ENCODE data around the gene ARL4A. TPM values are rescaled to one million over a fixed set of nuclear protein-coding genes. Genes with fewer than 3 reads are reported as not detected.

ARL4A gene
- total RNA-seq, 1 donor from 2014 or later = 54.8 TPM

DNA sequence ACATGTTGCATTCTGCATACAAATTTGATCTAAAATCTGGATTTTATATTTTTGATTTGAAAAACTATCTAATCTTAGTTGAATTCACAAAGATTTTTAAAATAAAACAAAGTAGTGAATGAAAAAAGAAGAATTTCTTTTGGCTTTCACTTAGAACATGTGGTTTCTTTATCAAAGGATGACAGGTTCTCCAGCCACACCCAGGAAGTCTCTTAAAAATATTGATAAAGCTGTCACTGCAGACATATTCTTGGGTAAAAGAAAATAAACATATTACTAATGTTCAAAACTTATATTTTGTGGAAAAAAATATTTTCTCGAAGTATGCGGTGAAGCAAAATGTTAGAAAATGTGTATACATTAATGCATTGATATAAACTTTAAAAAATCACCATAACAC, 44.3 kb downstream of the ARL4A start:
- DNase-seq (ENCODE audit: low read depth) = no peak
- no peak overlapping the region for H3K4me3 ChIP-seq (ENCODE audit: low read depth, low read length)
- TF ChIP-seq, protein P1, sequence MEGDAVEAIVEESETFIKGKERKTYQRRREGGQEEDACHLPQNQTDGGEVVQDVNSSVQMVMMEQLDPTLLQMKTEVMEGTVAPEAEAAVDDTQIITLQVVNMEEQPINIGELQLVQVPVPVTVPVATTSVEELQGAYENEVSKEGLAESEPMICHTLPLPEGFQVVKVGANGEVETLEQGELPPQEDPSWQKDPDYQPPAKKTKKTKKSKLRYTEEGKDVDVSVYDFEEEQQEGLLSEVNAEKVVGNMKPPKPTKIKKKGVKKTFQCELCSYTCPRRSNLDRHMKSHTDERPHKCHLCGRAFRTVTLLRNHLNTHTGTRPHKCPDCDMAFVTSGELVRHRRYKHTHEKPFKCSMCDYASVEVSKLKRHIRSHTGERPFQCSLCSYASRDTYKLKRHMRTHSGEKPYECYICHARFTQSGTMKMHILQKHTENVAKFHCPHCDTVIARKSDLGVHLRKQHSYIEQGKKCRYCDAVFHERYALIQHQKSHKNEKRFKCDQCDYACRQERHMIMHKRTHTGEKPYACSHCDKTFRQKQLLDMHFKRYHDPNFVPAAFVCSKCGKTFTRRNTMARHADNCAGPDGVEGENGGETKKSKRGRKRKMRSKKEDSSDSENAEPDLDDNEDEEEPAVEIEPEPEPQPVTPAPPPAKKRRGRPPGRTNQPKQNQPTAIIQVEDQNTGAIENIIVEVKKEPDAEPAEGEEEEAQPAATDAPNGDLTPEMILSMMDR (IDR thresholded peaks at IDR 0.05; ENCODE audit: insufficient read depth, low read length, severe bottlenecking) = no peak
- no peak for FAIRE-seq
- no peaks in the 10 kb centered on the region for H3K36me3 ChIP-seq (ENCODE audit: control insufficient read depth, insufficient read depth, low read length)
- no peaks in the 10 kb centered on the region for H3K27me3 ChIP-seq (ENCODE audit: control insufficient read depth, insufficient read depth, low read length)

DNA sequence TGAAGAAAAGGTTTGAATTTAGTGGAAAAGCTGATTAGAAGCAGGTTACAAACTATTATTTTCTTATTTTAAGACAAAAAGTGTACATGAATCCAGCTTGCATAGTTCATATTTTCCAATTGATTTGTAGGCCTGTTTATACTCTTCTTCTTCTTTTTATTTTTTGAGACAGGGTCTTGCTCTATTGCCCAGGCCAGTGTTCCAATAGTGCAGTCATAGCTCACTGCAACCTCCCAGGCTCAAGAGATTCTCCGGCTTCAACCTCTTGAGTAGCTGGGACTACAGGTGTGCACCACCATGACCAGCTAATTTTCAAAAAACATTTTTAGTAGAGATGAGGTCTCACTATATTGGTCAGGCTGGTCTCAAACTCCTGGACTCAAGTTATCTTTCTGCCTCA, 45.0 kb downstream of the ARL4A start:
- FAIRE-seq = no peak
- Histone ChIP-seq H3K36me3 (ENCODE audit: control insufficient read depth, insufficient read depth, low read length) (no peaks in the 10 kb centered on the region), H3K4me3 (ENCODE audit: low read depth, low read length) (no peak overlapping the region), H3K27me3 (ENCODE audit: control insufficient read depth, insufficient read depth, low read length) (no peaks in the 10 kb centered on the region)
- TF ChIP-seq, protein P1 (IDR thresholded peaks at IDR 0.05; ENCODE audit: insufficient read depth, low read length, severe bottlenecking) = no peak
- DNase-seq (ENCODE audit: low read depth) = no peak

DNA sequence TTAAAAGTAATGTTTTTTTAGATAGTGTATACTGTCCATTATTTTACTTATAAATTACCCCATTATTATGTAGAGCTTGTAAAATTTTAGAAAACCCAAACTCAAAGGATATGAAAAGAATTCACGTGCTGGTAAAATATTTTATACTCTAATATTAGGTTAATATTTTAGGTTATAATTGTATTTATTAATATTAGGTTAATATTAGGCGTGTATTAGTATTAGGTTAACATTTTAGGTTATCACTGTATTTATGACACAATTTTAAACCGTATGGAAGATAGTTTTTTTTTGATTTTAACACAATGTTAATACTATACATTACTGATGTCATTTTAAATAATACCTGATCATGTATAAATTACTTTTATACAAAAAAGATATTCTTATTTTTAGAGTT, 48.5 kb downstream of the ARL4A start:
- no peak for FAIRE-seq
- TF ChIP-seq, protein P1 (IDR thresholded peaks at IDR 0.05; ENCODE audit: insufficient read depth, low read length, severe bottlenecking) = no peak
- H3K4me3 ChIP-seq (ENCODE audit: low read depth, low read length) = no peak overlapping the region

DNA sequence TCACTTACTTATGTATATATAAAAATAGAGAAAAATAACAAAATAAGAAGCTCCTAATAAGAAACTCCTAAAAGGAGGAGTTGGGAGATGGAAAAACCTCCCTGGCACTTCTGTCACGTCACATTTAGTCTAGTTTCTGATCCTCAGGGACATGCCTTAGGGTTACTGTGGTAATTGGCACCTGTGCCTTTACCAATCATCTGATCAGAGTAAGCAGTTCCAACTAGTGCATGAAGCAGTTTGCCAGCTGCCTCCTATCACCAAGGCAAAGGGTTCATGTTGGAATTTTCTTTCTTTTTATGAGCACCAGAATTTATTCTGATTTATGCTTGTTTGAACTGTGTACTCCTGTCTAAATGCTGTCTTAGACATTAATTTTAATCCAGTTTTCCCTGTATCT, 49.9 kb downstream of the ARL4A start:
- Histone ChIP-seq H3K4me3 (ENCODE audit: low read depth, low read length) (no peak overlapping the region), H3K36me3 (ENCODE audit: control insufficient read depth, insufficient read depth, low read length) (no peaks in the 10 kb centered on the region), H3K27me3 (ENCODE audit: control insufficient read depth, insufficient read depth, low read length) (no peaks in the 10 kb centered on the region)
- DNase-seq (ENCODE audit: low read depth) (no peak), FAIRE-seq (no peak)
- TF ChIP-seq, protein P1 (IDR thresholded peaks at IDR 0.05; ENCODE audit: insufficient read depth, low read length, severe bottlenecking) = no peak

More for the DNA sequence above, 48.5 kb downstream of the ARL4A start:
- no peaks in the 10 kb centered on the region for H3K27me3 ChIP-seq (ENCODE audit: control insufficient read depth, insufficient read depth, low read length)
- H3K36me3 ChIP-seq (ENCODE audit: control insufficient read depth, insufficient read depth, low read length) = no peaks in the 10 kb centered on the region
- DNase-seq (ENCODE audit: low read depth) = no peak

DNA sequence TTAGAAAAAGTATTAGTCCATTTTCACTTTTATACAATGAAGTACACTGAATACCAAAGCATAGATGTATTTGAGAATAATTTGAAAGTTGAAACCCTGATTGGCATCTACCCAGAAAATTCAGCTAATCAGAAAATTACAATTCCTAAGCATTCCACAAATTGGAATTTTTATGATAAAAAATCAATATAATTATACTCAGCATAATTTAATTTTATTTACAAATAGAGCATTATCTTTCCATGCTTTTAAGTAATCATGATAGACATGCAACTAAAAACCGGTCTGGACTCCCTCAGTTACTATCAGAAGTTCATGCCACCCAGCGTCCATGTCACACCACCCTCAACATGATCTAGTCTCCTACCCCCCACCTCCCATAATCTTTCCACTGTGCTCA, 50.4 kb downstream of the ARL4A start:
- FAIRE-seq (no peak), DNase-seq (ENCODE audit: low read depth) (no peak)
- Histone ChIP-seq H3K4me3 (ENCODE audit: low read depth, low read length) (no peak overlapping the region), H3K27me3 (ENCODE audit: control insufficient read depth, insufficient read depth, low read length) (no peaks in the 10 kb centered on the region), H3K36me3 (ENCODE audit: control insufficient read depth, insufficient read depth, low read length) (no peaks in the 10 kb centered on the region)
- TF ChIP-seq, protein P1 (IDR thresholded peaks at IDR 0.05; ENCODE audit: insufficient read depth, low read length, severe bottlenecking) = no peak

DNA sequence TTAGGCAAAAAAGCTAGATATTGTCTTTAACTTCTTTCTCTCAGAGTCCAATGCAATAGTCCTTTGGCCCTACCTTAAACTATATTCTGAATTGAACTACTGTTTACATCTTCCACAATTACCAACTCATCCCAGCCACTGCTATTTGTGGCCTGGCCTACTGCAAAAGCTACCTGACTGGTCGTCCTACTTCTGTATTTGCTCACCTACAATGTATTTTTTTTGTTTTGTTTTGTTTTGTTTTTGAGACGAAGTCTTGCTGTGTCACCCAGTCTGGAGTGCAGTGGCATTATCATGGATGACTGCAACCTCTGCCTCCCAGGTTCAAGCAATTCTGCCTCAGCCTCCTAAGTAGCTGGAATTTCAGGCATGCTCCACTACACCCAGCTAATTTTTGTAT, 51.2 kb downstream of the ARL4A start:
- FAIRE-seq (no peak), DNase-seq (ENCODE audit: low read depth) (peak; percentile 59)
- Histone ChIP-seq H3K4me3 (ENCODE audit: low read depth, low read length) (no peak overlapping the region), H3K36me3 (ENCODE audit: control insufficient read depth, insufficient read depth, low read length) (no peaks in the 10 kb centered on the region), H3K27me3 (ENCODE audit: control insufficient read depth, insufficient read depth, low read length) (no peaks in the 10 kb centered on the region)
- TF ChIP-seq, protein P1 (IDR thresholded peaks at IDR 0.05; ENCODE audit: insufficient read depth, low read length, severe bottlenecking) = no peak
